HL-60 (cell line): ENCODE measurements around the gene STK32B.
"Not testable (repeated sequence)": the region's sequence is repeated elsewhere in the genome, so short reads cannot be mapped to it uniquely, and the experiment has no call there.

ENCODE experiments used
- DNase-seq, 2 experiments: peaks; one replicate each; pipeline ENCODE4 v3.0.0-alpha.2; 2010 to 2020; ENCODE audit warnings: low read depth in 1 of 2, low spot score in 1 of 2
- H3K27ac ChIP-seq: fragments of 250-450 bp; sonication (Bioruptor Pico); replicated peaks from 2 replicates; pipeline ENCODE4 v1.5.1; 2020; ENCODE audit warnings: mild to moderate bottlenecking, moderate library complexity
- H3K27me3 ChIP-seq: fragments of 250-450 bp; sonication (Bioruptor Pico); 2 replicates; pipeline ENCODE4 v1.5.1; 2021; ENCODE audit warnings: mild to moderate bottlenecking, moderate library complexity; ENCODE audit not compliant: insufficient read depth, poor library complexity, severe bottlenecking
- H3K4me3 ChIP-seq: replicated peaks from 2 replicates; pipeline ENCODE4 v1.5.1; 2011; ENCODE audit warnings: mild to moderate bottlenecking, control low read depth, low read length; ENCODE audit not compliant: insufficient read depth
- GABPA ChIP-seq: IDR thresholded peaks from 2 replicates; pipeline ENCODE4 v1.6.1; 2012; ENCODE audit warnings: low read depth
- POLR2AphosphoS5 ChIP-seq: IDR thresholded peaks from 2 replicates; pipeline ENCODE4 v1.6.1; 2012; ENCODE audit warnings: low read depth
- REST ChIP-seq: IDR thresholded peaks from 2 replicates; pipeline ENCODE4 v1.6.1; 2012; ENCODE audit warnings: low read depth; ENCODE audit not compliant: insufficient replicate concordance
- SPI1 ChIP-seq: IDR thresholded peaks from 2 replicates; pipeline ENCODE4 v1.6.1; 2012; ENCODE audit warnings: low read depth, mild to moderate bottlenecking, borderline replicate concordance
- TF ChIP-seq, protein P1 (sequence below): IDR thresholded peaks from one replicate; pipeline ENCODE4 v1.5.1; 2011; ENCODE audit warnings: low read length, control low read depth, inconsistent platforms; ENCODE audit not compliant: insufficient read depth

The STK32B gene

DNA sequence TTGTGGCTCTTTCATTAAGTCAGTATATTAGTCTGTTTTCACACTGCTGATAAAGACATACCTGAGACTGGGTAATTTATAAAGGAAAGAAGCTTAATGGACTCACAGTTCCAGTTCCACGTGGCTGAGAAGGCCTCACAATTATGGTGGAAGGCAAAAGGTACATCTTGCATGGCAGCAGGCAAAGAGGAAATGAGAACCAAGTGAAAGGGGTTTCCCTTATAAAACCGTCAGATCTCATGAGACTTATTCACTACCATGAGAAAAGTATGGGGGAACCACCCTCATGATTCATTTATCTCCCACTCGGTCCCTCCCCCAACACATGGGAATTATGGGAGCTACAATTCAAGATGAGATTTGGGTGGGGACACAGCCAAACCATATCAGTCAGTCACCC is 15.7 kb downstream of the STK32B start:
- H3K27me3 ChIP-seq, H3K27ac ChIP-seq, DNase-seq, H3K4me3 ChIP-seq: not testable (repeated sequence)

GRCh38 chr4:5067908-5068307 is 16.6 kb downstream of the STK32B start:
- Histone ChIP-seq H3K27me3 (no peaks in the 10 kb centered on the region), H3K4me3 (no peak overlapping the region), H3K27ac (no peak overlapping the region)
- no peak for TF ChIP-seq GABPA
- no peak for TF ChIP-seq REST
- TF ChIP-seq POLR2AphosphoS5, result no peak
- no peak for TF ChIP-seq SPI1
- TF ChIP-seq, protein P1, sequence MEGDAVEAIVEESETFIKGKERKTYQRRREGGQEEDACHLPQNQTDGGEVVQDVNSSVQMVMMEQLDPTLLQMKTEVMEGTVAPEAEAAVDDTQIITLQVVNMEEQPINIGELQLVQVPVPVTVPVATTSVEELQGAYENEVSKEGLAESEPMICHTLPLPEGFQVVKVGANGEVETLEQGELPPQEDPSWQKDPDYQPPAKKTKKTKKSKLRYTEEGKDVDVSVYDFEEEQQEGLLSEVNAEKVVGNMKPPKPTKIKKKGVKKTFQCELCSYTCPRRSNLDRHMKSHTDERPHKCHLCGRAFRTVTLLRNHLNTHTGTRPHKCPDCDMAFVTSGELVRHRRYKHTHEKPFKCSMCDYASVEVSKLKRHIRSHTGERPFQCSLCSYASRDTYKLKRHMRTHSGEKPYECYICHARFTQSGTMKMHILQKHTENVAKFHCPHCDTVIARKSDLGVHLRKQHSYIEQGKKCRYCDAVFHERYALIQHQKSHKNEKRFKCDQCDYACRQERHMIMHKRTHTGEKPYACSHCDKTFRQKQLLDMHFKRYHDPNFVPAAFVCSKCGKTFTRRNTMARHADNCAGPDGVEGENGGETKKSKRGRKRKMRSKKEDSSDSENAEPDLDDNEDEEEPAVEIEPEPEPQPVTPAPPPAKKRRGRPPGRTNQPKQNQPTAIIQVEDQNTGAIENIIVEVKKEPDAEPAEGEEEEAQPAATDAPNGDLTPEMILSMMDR, result no peak
- DNase-seq, result no peak

- H3K4me3 ChIP-seq, result no peak overlapping the region
- TF ChIP-seq POLR2AphosphoS5 (no peak), SPI1 (no peak), GABPA (no peak), REST (no peak)
- TF ChIP-seq, protein P1, result no peak
- no peak overlapping the region for H3K27ac ChIP-seq
Observed at GRCh38 chr4:5069901-5070300, 18.6 kb downstream of the STK32B start.

GRCh38 chr4:5072948-5073347 is 21.7 kb downstream of the STK32B start:
- Histone ChIP-seq H3K4me3 (no peak overlapping the region), H3K27me3 (no peaks in the 10 kb centered on the region), H3K27ac (no peak overlapping the region)
- no peak for TF ChIP-seq GABPA
- no peak for DNase-seq

More at GRCh38 chr4:5069901-5070300, 18.6 kb downstream of the STK32B start:
- no peaks in the 10 kb centered on the region for H3K27me3 ChIP-seq
- DNase-seq, result no peak

GRCh38 chr4:5078009-5078408 is 26.7 kb downstream of the STK32B start:
- no peak overlapping the region for H3K4me3 ChIP-seq
- H3K27ac ChIP-seq, result no peak overlapping the region
- no peaks in the 10 kb centered on the region for H3K27me3 ChIP-seq
- TF ChIP-seq REST, result no peak
- TF ChIP-seq GABPA, result no peak
- DNase-seq, result no peak
